Mesendoderm (in vitro differentiated cells): ENCODE results near the gene INIP.
A peak's percentile ranks its signal among the peaks of the same experiment; 100 is the strongest.

Experiments
- DNase-seq: peaks from one replicate; pipeline ENCODE4 v3.0.0; 2013
- H2AK5ac ChIP-seq: 2 replicates; pipeline ENCODE4 v1.6.1; 2013; ENCODE audit warnings: low read length, inconsistent platforms
- H2BK120ac ChIP-seq: 2 replicates; pipeline ENCODE4 v1.6.1; 2013; ENCODE audit warnings: low read depth, mild to moderate bottlenecking, low read length, moderate library complexity, mixed read lengths
- H2BK15ac ChIP-seq: replicated peaks from 2 replicates; pipeline ENCODE4 v1.6.1; 2013; ENCODE audit warnings: low read depth, mild to moderate bottlenecking, moderate library complexity
- H2BK5ac ChIP-seq: 2 replicates; pipeline ENCODE4 v1.6.1; 2013; ENCODE audit warnings: low read length, inconsistent platforms
- H3K18ac ChIP-seq: 2 replicates; pipeline ENCODE4 v1.6.1; 2013; ENCODE audit warnings: mild to moderate bottlenecking, low read length, mixed read lengths
- H3K23ac ChIP-seq: one replicate; pipeline ENCODE4 v1.6.1; 2013; ENCODE audit warnings: low read length
- H3K27ac ChIP-seq: 2 replicates; pipeline ENCODE4 v1.5.1; 2013; ENCODE audit warnings: low read depth, mild to moderate bottlenecking, inconsistent platforms, low read length, moderate library complexity
- H3K27me3 ChIP-seq: 2 replicates; pipeline ENCODE4 v1.6.1; 2013; ENCODE audit warnings: low read length, control low read depth, mild to moderate bottlenecking, inconsistent platforms; ENCODE audit not compliant: insufficient read depth, poor library complexity
- H3K36me3 ChIP-seq: 2 replicates; pipeline ENCODE4 v1.6.1; 2013; ENCODE audit warnings: low read length, inconsistent platforms; ENCODE audit not compliant: control insufficient read depth, insufficient read depth
- H3K4ac ChIP-seq: one replicate; pipeline ENCODE4 v1.6.1; 2013; ENCODE audit warnings: low read depth, mild to moderate bottlenecking, low read length, moderate library complexity
- H3K4me1 ChIP-seq: 2 replicates; pipeline ENCODE4 v1.6.1; 2013; ENCODE audit warnings: low read depth, low read length, inconsistent platforms; ENCODE audit not compliant: control insufficient read depth
- H3K4me2 ChIP-seq: 2 replicates; pipeline ENCODE4 v1.6.1; 2013; ENCODE audit warnings: low read length
- H3K4me3 ChIP-seq: 2 replicates; pipeline ENCODE4 v1.5.1; 2013; ENCODE audit warnings: mild to moderate bottlenecking, low read length
- H3K56ac ChIP-seq: one replicate; pipeline ENCODE4 v1.6.1; 2013; ENCODE audit warnings: low read length
- H3K79me1 ChIP-seq: 2 replicates; pipeline ENCODE4 v1.6.1; 2013; ENCODE audit warnings: low read length, inconsistent platforms
- H3K79me2 ChIP-seq: 2 replicates; pipeline ENCODE4 v1.6.1; 2013; ENCODE audit warnings: mild to moderate bottlenecking, low read length; ENCODE audit not compliant: control insufficient read depth, insufficient read depth
- H3K9ac ChIP-seq: 2 replicates; pipeline ENCODE4 v1.6.1; 2013; ENCODE audit warnings: low read length, inconsistent platforms
- H4K5ac ChIP-seq: one replicate; pipeline ENCODE4 v1.6.1; 2013; ENCODE audit warnings: low read length
- H4K8ac ChIP-seq: one replicate; pipeline ENCODE4 v1.6.1; 2013; ENCODE audit warnings: low read depth, mild to moderate bottlenecking, control low read depth, low read length, moderate library complexity
- WGBS: extraction: QIAGEN DNeasy Blood & Tissue Kit; methylation state at CpG from one replicate; pipeline ENCODE4 v1.1.7; 2013; ENCODE audit warnings: low lambda C conversion rate, missing lambda C conversion rate; ENCODE audit not compliant: insufficient coverage; ENCODE audit errors: extremely low coverage; 5-methylcytosine and 5-hydroxymethylcytosine counted together

INIP gene

GRCh38 chr9:112655668-112656067 is 62.2 kb downstream of the INIP start:
- no CpG with 5 or more reads among the region's 3 CpGs for WGBS
- no peak overlapping the region for H2AK5ac ChIP-seq

GRCh38 chr9:112654282-112654681 is 63.6 kb downstream of the INIP start:
- Histone ChIP-seq H3K56ac (no peak overlapping the region), H3K27me3 (no peaks in the 10 kb centered on the region), H3K9ac (no peak overlapping the region), H3K79me2 (no peaks in the 10 kb centered on the region), H3K4ac (no peak overlapping the region), H4K5ac (no peak overlapping the region), H4K8ac (no peak overlapping the region), H2BK15ac (no peak overlapping the region), H2BK5ac (no peak overlapping the region), H2BK120ac (no peak overlapping the region), H3K18ac (no peak overlapping the region), H3K79me1 (no peaks in the 10 kb centered on the region), H3K4me2 (no peak overlapping the region), H3K27ac (no peak overlapping the region), H3K23ac (no peak overlapping the region), H3K4me1 (peaks cover 7% of the 10 kb centered on the region), H3K36me3 (no peaks in the 10 kb centered on the region), H3K4me3 (no peak overlapping the region), H2AK5ac (no peak overlapping the region)
- no CpG with 5 or more reads among the region's 5 CpGs for WGBS
- peak; percentile 56 for DNase-seq

More at GRCh38 chr9:112655668-112656067, 62.2 kb downstream of the INIP start:
- no peaks in the 10 kb centered on the region for H3K79me1 ChIP-seq
- no peak overlapping the region for H3K27ac ChIP-seq
- H2BK120ac ChIP-seq = no peak overlapping the region
- no peak overlapping the region for H3K4me3 ChIP-seq
- no peaks in the 10 kb centered on the region for H3K27me3 ChIP-seq
- no peak overlapping the region for H4K5ac ChIP-seq
- H3K79me2 ChIP-seq = no peaks in the 10 kb centered on the region
- H2BK15ac ChIP-seq = no peak overlapping the region
- no peak overlapping the region for H3K4me2 ChIP-seq
- peak; percentile 39 for DNase-seq
- no peak overlapping the region for H3K56ac ChIP-seq
- H3K4ac ChIP-seq = no peak overlapping the region
- no peaks in the 10 kb centered on the region for H3K36me3 ChIP-seq
- no peak overlapping the region for H3K9ac ChIP-seq
- no peak overlapping the region for H3K23ac ChIP-seq
- H3K18ac ChIP-seq = no peak overlapping the region
- peaks cover 7% of the 10 kb centered on the region for H3K4me1 ChIP-seq
- H4K8ac ChIP-seq = no peak overlapping the region
- no peak overlapping the region for H2BK5ac ChIP-seq

GRCh38 chr9:112648624-112649023 is 69.3 kb downstream of the INIP start:
- no peak overlapping the region for H3K4me2 ChIP-seq
- no peak overlapping the region for H3K18ac ChIP-seq
- H4K8ac ChIP-seq = no peak overlapping the region
- H2AK5ac ChIP-seq = no peak overlapping the region
- H3K27ac ChIP-seq = no peak overlapping the region
- no peak overlapping the region for H3K4me3 ChIP-seq
- H3K56ac ChIP-seq = no peak overlapping the region
- H3K27me3 ChIP-seq = no peaks in the 10 kb centered on the region
- H4K5ac ChIP-seq = no peak overlapping the region
- WGBS = no CpG with 5 or more reads among the region's 1 CpG
- H3K79me2 ChIP-seq = no peaks in the 10 kb centered on the region
- DNase-seq = no peak
- H2BK120ac ChIP-seq = no peak overlapping the region
- H3K79me1 ChIP-seq = peaks cover 2% of the 10 kb centered on the region
- no peak overlapping the region for H3K4ac ChIP-seq
- H3K4me1 ChIP-seq = peaks cover under 1% of the 10 kb centered on the region
- no peak overlapping the region for H3K9ac ChIP-seq
- no peak overlapping the region for H2BK15ac ChIP-seq
- no peak overlapping the region for H2BK5ac ChIP-seq
- H3K36me3 ChIP-seq = no peaks in the 10 kb centered on the region
- no peak overlapping the region for H3K23ac ChIP-seq

GRCh38 chr9:112647596-112647995 is 70.3 kb downstream of the INIP start:
- Histone ChIP-seq H3K79me2 (no peaks in the 10 kb centered on the region), H3K4me3 (no peak overlapping the region), H2BK15ac (no peak overlapping the region), H3K4ac (no peak overlapping the region), H4K5ac (no peak overlapping the region), H3K79me1 (peaks cover 2% of the 10 kb centered on the region), H3K27me3 (no peaks in the 10 kb centered on the region), H2BK5ac (no peak overlapping the region), H3K4me1 (no peaks in the 10 kb centered on the region), H4K8ac (no peak overlapping the region), H3K27ac (no peak overlapping the region), H3K23ac (no peak overlapping the region), H2AK5ac (no peak overlapping the region), H3K4me2 (no peak overlapping the region), H2BK120ac (no peak overlapping the region), H3K9ac (no peak overlapping the region), H3K56ac (no peak overlapping the region), H3K18ac (no peak overlapping the region), H3K36me3 (no peaks in the 10 kb centered on the region)
- no CpG with 5 or more reads among the region's 3 CpGs for WGBS
- DNase-seq = peak; percentile 23

- Histone ChIP-seq H3K4me3 (no peak overlapping the region), H3K4ac (no peak overlapping the region), H2BK5ac (no peak overlapping the region), H3K4me2 (no peak overlapping the region), H3K27ac (no peak overlapping the region), H3K9ac (no peak overlapping the region), H3K36me3 (no peaks in the 10 kb centered on the region), H2BK120ac (no peak overlapping the region), H3K4me1 (no peaks in the 10 kb centered on the region), H3K56ac (no peak overlapping the region), H3K23ac (no peak overlapping the region), H3K27me3 (no peaks in the 10 kb centered on the region), H3K79me1 (peaks cover 2% of the 10 kb centered on the region), H2AK5ac (no peak overlapping the region), H4K8ac (no peak overlapping the region), H4K5ac (no peak overlapping the region), H3K79me2 (no peaks in the 10 kb centered on the region), H2BK15ac (no peak overlapping the region), H3K18ac (no peak overlapping the region)
- WGBS = no CpG with 5 or more reads among the region's 3 CpGs
- no peak for DNase-seq
Measured at GRCh38 chr9:112642126-112642525, 75.8 kb downstream of the INIP start.

GRCh38 chr9:112640311-112640710 is 77.6 kb downstream of the INIP start:
- Histone ChIP-seq H3K56ac (no peak overlapping the region), H3K4me2 (no peak overlapping the region)

More at GRCh38 chr9:112640311-112640710, 77.6 kb downstream of the INIP start:
- no peak overlapping the region for H3K27ac ChIP-seq
- DNase-seq = no peak
- no peak overlapping the region for H4K8ac ChIP-seq
- no peak overlapping the region for H4K5ac ChIP-seq
- no peak overlapping the region for H3K18ac ChIP-seq
- H2BK15ac ChIP-seq = no peak overlapping the region
- no peak overlapping the region for H2AK5ac ChIP-seq
- H3K36me3 ChIP-seq = no peaks in the 10 kb centered on the region
- H3K27me3 ChIP-seq = no peaks in the 10 kb centered on the region
- H3K4me1 ChIP-seq = no peaks in the 10 kb centered on the region
- no CpG with 5 or more reads among the region's 4 CpGs for WGBS
- peaks cover 2% of the 10 kb centered on the region for H3K79me1 ChIP-seq
- no peak overlapping the region for H3K9ac ChIP-seq
- H2BK5ac ChIP-seq = no peak overlapping the region
- H3K4me3 ChIP-seq = no peak overlapping the region
- H2BK120ac ChIP-seq = no peak overlapping the region
- no peak overlapping the region for H3K4ac ChIP-seq
- H3K23ac ChIP-seq = no peak overlapping the region
- no peaks in the 10 kb centered on the region for H3K79me2 ChIP-seq
